ENCODE measurements around the gene U2AF2. TPM values are rescaled to one million over a fixed set of nuclear protein-coding genes. Genes with fewer than 3 reads are reported as not detected.

U2AF2 gene
- total RNA-seq, 2 donors from 2014 or later: 39.0 to 61.0 TPM

DNA sequence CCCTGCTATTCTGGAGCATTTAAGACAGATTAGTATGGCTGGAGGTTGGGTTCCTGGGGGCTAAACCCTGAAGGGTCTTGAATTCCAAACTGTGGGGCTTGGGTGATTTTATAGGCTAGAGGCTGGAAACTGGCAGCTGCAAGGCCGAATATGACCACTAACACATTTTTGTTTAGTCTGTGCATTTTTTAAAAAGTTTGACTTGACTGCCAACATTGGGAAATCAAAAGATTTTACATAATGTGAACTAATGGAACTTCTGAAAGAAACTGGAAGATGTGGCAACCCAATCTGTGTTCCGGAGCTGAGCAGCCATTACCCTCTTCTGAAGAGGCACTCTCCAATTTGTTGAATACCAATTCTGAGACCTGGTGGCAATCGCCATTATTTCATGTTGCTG lies 35.5 kb upstream of the U2AF2 start:
- Histone ChIP-seq H3K36me3 (peaks cover 31% of the 10 kb centered on the region), H3K4me3 (no peak overlapping the region), H3K27ac (no peak overlapping the region)

DNA sequence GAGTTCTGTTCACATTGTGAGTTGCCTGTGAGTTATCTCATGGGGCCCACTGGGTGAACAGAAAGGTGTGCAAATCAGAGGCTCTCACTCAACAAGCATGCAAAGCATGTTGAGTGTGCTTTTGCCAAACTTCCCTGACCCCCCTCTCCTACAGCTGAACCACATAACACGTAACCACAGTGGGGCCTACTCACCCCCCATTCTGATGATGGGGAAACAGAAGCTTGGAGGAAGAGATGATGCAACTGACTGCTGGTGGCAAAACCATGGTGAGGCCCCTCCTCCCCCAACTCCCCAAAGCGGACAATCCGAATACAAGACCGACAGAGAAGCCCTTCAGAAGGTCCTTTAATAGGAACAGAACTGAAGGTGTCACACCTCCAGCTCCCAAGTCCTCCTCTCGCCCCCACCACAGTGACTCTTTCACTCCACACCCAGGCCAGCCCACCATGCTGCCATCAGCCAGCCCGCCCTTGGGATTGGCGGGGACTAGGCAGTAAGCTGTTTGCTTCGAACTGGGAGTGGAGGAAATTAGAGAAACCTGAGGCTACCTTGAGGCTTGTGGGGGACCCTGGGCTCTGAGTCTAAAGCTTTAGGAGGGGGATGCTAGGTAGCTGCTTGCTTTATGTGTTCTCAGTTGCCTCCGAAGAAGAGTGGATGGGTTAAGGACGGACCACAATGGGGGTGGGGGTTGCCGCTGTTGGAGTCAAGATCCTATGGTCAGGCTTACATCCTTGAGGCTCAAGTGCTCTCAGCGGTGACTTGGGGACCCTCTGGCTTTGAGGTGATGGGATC lies 34.2 kb upstream of the U2AF2 start:
- H3K9me3 ChIP-seq: no peaks in the 10 kb centered on the region
- H3K4me1 ChIP-seq: peaks cover 0 to 22% of the 10 kb centered on the region in 2 donors
- no peaks in the 10 kb centered on the region for H3K27me3 ChIP-seq
- H3K36me3 ChIP-seq: peaks cover 26% of the 10 kb centered on the region
- TF ChIP-seq, protein P1, sequence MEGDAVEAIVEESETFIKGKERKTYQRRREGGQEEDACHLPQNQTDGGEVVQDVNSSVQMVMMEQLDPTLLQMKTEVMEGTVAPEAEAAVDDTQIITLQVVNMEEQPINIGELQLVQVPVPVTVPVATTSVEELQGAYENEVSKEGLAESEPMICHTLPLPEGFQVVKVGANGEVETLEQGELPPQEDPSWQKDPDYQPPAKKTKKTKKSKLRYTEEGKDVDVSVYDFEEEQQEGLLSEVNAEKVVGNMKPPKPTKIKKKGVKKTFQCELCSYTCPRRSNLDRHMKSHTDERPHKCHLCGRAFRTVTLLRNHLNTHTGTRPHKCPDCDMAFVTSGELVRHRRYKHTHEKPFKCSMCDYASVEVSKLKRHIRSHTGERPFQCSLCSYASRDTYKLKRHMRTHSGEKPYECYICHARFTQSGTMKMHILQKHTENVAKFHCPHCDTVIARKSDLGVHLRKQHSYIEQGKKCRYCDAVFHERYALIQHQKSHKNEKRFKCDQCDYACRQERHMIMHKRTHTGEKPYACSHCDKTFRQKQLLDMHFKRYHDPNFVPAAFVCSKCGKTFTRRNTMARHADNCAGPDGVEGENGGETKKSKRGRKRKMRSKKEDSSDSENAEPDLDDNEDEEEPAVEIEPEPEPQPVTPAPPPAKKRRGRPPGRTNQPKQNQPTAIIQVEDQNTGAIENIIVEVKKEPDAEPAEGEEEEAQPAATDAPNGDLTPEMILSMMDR (IDR thresholded peaks at IDR 0.05): no peak
- H3K27ac ChIP-seq: no peak overlapping the region
- H3K4me3 ChIP-seq: no peak overlapping the region
- no peak for DNase-seq (ENCODE audit: low spot score)

More for the DNA sequence above, 35.5 kb upstream of the U2AF2 start:
- no peaks in the 10 kb centered on the region for H3K27me3 ChIP-seq
- H3K9me3 ChIP-seq: no peaks in the 10 kb centered on the region
- peaks cover 0 to 15% of the 10 kb centered on the region in 2 donors for H3K4me1 ChIP-seq
- DNase-seq (ENCODE audit: low spot score): no peak
- TF ChIP-seq, protein P1 (IDR thresholded peaks at IDR 0.05): no peak

DNA sequence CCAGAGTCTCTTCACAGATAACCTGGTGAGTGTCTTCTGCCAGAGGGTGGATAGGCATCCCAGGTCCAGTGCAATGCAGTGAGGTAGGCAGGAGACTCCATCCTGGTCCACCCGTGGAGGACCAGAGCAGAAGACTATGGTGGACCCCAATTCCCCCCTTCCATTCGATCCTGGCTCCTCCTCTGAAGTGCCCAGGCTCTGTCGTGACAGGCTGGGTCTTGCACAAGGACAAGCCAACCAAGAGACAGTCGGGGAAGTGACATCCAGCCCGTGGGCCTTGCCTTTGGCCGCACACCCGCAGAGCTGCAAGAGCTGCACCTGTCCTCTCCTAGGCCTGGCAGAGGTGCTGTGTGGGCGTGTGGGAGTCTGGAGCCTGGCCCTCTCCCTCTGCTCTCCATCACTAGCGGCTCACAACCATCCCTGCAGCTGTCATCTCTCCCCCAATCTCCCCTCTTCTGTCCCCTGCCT lies 33.6 kb upstream of the U2AF2 start:
- H3K4me3 ChIP-seq: no peak overlapping the region
- TF ChIP-seq, protein P1 (IDR thresholded peaks at IDR 0.05): no peak
- no peaks in the 10 kb centered on the region for H3K9me3 ChIP-seq
- no peak for DNase-seq (ENCODE audit: low spot score)
- no peaks in the 10 kb centered on the region for H3K27me3 ChIP-seq
- no peak overlapping the region for H3K27ac ChIP-seq
- peaks cover 0 to 22% of the 10 kb centered on the region in 2 donors for H3K4me1 ChIP-seq
- H3K36me3 ChIP-seq: peaks cover 20% of the 10 kb centered on the region

DNA sequence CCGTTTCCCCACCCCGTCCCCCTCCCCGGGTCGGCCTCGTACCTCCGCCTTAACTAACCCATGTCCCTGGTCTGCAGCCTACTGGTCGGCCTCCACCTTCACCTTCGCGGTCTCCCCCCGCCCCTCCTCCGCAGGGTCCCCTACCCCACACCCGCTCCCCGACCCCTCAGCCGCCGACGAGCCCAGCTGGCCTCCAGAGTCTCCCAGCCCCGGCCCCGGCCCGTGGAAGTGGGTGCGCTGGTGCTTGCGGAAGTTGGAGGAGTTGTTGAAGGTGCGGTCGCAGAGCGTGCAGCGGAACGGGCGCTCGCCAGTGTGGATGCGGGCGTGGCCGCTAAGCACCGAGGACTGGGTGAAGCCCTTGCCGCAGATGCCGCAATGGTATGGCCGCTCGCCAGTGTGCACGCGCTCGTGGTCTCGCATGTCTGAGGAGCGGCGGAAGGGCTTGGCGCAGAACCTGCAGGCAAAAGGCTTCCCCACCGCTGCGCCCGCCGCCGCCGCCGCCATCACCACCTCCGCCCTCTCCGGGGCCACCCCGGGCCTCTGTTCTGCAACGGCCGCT lies 33.1 kb upstream of the U2AF2 start:
- TF ChIP-seq, protein P1 (IDR thresholded peaks at IDR 0.05): no peak
- no peaks in the 10 kb centered on the region for H3K27me3 ChIP-seq
- H3K36me3 ChIP-seq: peaks cover 15% of the 10 kb centered on the region
- H3K9me3 ChIP-seq: no peaks in the 10 kb centered on the region
- no peak overlapping the region for H3K4me3 ChIP-seq
- H3K27ac ChIP-seq: no peak overlapping the region
- H3K4me1 ChIP-seq: peaks cover 0 to 22% of the 10 kb centered on the region in 2 donors
- DNase-seq (ENCODE audit: low spot score): no peak

DNA sequence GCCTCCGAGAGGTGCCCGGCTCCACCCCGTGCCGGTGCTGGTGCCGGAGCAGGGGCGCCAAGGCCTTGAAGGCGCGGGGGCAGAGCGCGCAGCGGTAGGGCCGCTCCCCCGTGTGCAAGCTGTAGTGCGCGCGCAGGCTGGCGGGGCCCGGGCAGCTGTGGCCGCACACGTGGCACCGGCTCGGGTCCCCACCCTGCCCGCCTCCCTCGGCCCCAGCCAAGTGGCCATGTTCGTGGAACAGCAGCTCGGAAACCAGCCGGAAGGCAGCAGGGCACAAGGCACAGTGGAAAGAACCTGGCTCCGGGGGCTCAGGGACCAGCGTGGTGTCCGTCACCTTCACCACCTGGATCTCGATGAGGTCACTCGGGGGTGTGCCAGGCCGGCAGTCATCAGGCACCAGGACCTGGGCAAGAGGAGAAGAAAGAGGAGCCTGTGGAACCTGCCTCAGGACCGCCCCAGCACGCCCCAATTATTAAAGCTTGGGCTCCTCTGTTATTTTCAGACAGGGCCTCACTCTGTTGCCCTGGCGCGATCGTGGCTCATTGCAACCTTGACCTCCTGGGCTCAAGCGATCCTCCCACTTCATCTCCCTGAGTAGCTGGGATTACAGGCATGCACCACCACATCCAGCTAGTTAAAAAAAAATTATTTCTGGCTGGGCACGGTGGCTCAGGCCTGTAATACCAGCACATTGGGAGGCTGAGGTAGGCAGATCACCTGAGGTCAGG lies 32.4 kb upstream of the U2AF2 start:
- no peak for DNase-seq (ENCODE audit: low spot score)
- H3K27me3 ChIP-seq: no peaks in the 10 kb centered on the region
- no peak overlapping the region for H3K4me3 ChIP-seq
- H3K27ac ChIP-seq: peak overlapping the region in 1 of 2 donors; percentile 99
- peaks cover 0 to 22% of the 10 kb centered on the region in 2 donors for H3K4me1 ChIP-seq
- no peaks in the 10 kb centered on the region for H3K9me3 ChIP-seq
- TF ChIP-seq, protein P1 (IDR thresholded peaks at IDR 0.05): no peak
- H3K36me3 ChIP-seq: peaks cover 8% of the 10 kb centered on the region

Data from right atrium auricular region (tissue), 2 donors.